Transverse colon (tissue), 4 donors: ENCODE data around the gene SFRP5.

Experiments
- POLR2AphosphoS5 ChIP-seq, 3 donors: sonication (generic); formaldehyde crosslinking; IDR thresholded peaks; one replicate each; pipeline ENCODE4 v1.6.1; 2016; ENCODE audit warnings: antibody characterized with exemption in 3 of 3
- TF ChIP-seq, protein P1 (sequence below), 5 experiments: fragments of 200-600 bp in 3 of 5; fragments of 450-650 bp in 2 of 5; sonication (generic) in 3 of 5; IDR thresholded peaks; 1 replicate in 2 of 5; 2 replicates in 3 of 5; pipeline ENCODE4 v1.5.1; 2016 to 2017; ENCODE audit warnings: antibody characterized with exemption in 5 of 5, inconsistent platforms in 3 of 5, mild to moderate bottlenecking in 2 of 5, moderate library complexity in 1 of 5

- no peak for TF ChIP-seq POLR2AphosphoS5 (IDR thresholded peaks at IDR 0.05)
- TF ChIP-seq, protein P1, sequence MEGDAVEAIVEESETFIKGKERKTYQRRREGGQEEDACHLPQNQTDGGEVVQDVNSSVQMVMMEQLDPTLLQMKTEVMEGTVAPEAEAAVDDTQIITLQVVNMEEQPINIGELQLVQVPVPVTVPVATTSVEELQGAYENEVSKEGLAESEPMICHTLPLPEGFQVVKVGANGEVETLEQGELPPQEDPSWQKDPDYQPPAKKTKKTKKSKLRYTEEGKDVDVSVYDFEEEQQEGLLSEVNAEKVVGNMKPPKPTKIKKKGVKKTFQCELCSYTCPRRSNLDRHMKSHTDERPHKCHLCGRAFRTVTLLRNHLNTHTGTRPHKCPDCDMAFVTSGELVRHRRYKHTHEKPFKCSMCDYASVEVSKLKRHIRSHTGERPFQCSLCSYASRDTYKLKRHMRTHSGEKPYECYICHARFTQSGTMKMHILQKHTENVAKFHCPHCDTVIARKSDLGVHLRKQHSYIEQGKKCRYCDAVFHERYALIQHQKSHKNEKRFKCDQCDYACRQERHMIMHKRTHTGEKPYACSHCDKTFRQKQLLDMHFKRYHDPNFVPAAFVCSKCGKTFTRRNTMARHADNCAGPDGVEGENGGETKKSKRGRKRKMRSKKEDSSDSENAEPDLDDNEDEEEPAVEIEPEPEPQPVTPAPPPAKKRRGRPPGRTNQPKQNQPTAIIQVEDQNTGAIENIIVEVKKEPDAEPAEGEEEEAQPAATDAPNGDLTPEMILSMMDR (IDR thresholded peaks at IDR 0.05): no peak
Observed at GRCh38 chr10:97762816-97763215, 9.0 kb downstream of the SFRP5 start.
